K562 (cell line): ENCODE measurements around the gene CALU. TPM values are rescaled to one million over a fixed set of nuclear protein-coding genes. Genes with fewer than 3 reads are reported as not detected.

ENCODE experiments used
- ATAC-seq: fragments of 200-7000 bp; cut with Tn5 transposase; 3 replicates; pipeline ENCODE4 v1.9.1; 2020; ENCODE audit warnings: moderate library complexity
- BruUV-seq: library from RNA; stranded (reverse); fragments of 400-500 nt; replicated peaks from 2 replicates; lab custom pipeline; 2021; lab: Mats Ljungman, UMichigan
- CTCF ChIA-PET: fragments of 300-600 bp; formaldehyde crosslinking; extraction: SDS; loops from one replicate; lab custom pipeline; 2021; ENCODE audit warnings: low intra/inter-chr PET ratio; lab: Yijun Ruan, JAX
- POLR2A ChIA-PET: fragments of 300-600, 350-650 bp; sonication (Branson Sonifier 250); formaldehyde crosslinking; extraction: SDS; loops from one replicate; lab custom pipeline; 2021; ENCODE audit warnings: antibody characterized with exemption, inconsistent platforms; lab: Yijun Ruan, JAX
- DNase-seq, 4 experiments: peaks; one replicate each; pipeline versions ENCODE4 v3.0.0 to v3.0.0-alpha.2; 2011 to 2018; ENCODE audit warnings: low spot score in 3 of 4, mixed read lengths in 3 of 4; ENCODE audit errors: extremely low read depth in 1 of 4
- FAIRE-seq: peaks from 2 replicates; lab custom pipeline; 2011; peaks lifted over from hg19 to GRCh38; lab: Jason Lieb, UNC
- H2AFZ ChIP-seq: 2 replicates; pipeline ENCODE4 v1.6.0; 2011; ENCODE audit warnings: low read depth, low read length, control low read depth, inconsistent platforms
- H3K27ac ChIP-seq: fragments of 200-600 bp; 3 replicates; pipeline ENCODE4 v1.8.0; 2011; ENCODE audit warnings: low read depth, mild to moderate bottlenecking, control low read depth, inconsistent platforms, low read length, moderate library complexity, mixed read lengths; ENCODE audit errors: extremely low read depth
- H3K27me3 ChIP-seq, 2 experiments: fragments of 300-600 bp in 1 of 2; 2 replicates in 1 of 2; 3 replicates in 1 of 2; pipeline versions ENCODE4 v1.6.0 to v1.8.0; 2011; ENCODE audit warnings: inconsistent platforms in 2 of 2, low read length in 2 of 2, mild to moderate bottlenecking in 1 of 2, mixed read lengths in 1 of 2, moderate library complexity in 1 of 2; ENCODE audit not compliant: control insufficient read depth in 2 of 2, insufficient read depth in 2 of 2
- H3K36me3 ChIP-seq: fragments of 300-600 bp; 3 replicates; pipeline ENCODE4 v1.8.0; 2011; ENCODE audit warnings: mild to moderate bottlenecking, low read length, inconsistent platforms; ENCODE audit not compliant: control insufficient read depth, insufficient read depth
- H3K4me1 ChIP-seq, 2 experiments: fragments of 200-600 bp in 1 of 2; replicated peaks in 1 of 2; 2 replicates in 1 of 2; 3 replicates in 1 of 2; pipeline versions ENCODE4 v1.5.1 to v1.8.0; 2011; ENCODE audit warnings: inconsistent platforms in 2 of 2, low read length in 2 of 2, mild to moderate bottlenecking in 1 of 2, mixed read lengths in 1 of 2, moderate library complexity in 1 of 2; ENCODE audit not compliant: control insufficient read depth in 2 of 2, insufficient read depth in 2 of 2
- H3K4me2 ChIP-seq: 2 replicates; pipeline ENCODE4 v1.6.1; 2011; ENCODE audit warnings: low read length, control low read depth, inconsistent platforms, mixed read lengths; ENCODE audit not compliant: insufficient read depth
- H3K4me3 ChIP-seq: fragments of 200-600 bp; sonication (generic), shearing (Covaris generic); 2 replicates; pipeline ENCODE4 v1.5.1; 2016; ENCODE audit warnings: control low read depth, inconsistent platforms
- H3K79me2 ChIP-seq: fragments of 200-600 bp; 3 replicates; pipeline ENCODE4 v1.8.0; 2011; ENCODE audit warnings: low read length, inconsistent platforms; ENCODE audit not compliant: control insufficient read depth, insufficient read depth
- H3K9ac ChIP-seq, 2 experiments: 2 replicates each; pipeline versions ENCODE4 v1.6.0 to v1.6.1; 2011; ENCODE audit warnings: low read depth in 2 of 2, low read length in 2 of 2, control low read depth in 1 of 2, inconsistent platforms in 1 of 2, mild to moderate bottlenecking in 1 of 2, mixed read lengths in 1 of 2; ENCODE audit not compliant: insufficient read depth in 1 of 2
- H3K9me1 ChIP-seq: one replicate; pipeline ENCODE4 v1.6.0; 2011; ENCODE audit warnings: inconsistent platforms, mild to moderate bottlenecking, low read length, moderate library complexity; ENCODE audit not compliant: control insufficient read depth, insufficient read depth
- H3K9me3 ChIP-seq: replicated peaks from 2 replicates; pipeline ENCODE4 v1.5.1; 2011; ENCODE audit warnings: low read depth, low read length, inconsistent platforms; ENCODE audit not compliant: control insufficient read depth, insufficient read depth
- H4K20me1 ChIP-seq: replicated peaks from 2 replicates; pipeline ENCODE4 v1.6.1; 2011; ENCODE audit warnings: low read length, inconsistent platforms, mixed read lengths; ENCODE audit not compliant: control insufficient read depth, insufficient read depth
- AFF4 ChIP-seq: sonication (generic); formaldehyde crosslinking; IDR thresholded peaks from 2 replicates; pipeline ENCODE4 v1.8.0; 2023; ENCODE audit warnings: mild to moderate bottlenecking, missing genetic modification reagents
- ATF6 ChIP-seq: sonication (generic); formaldehyde crosslinking; IDR thresholded peaks from 2 replicates; pipeline ENCODE4 v1.4.0; 2020; ENCODE audit warnings: mild to moderate bottlenecking, missing genetic modification reagents
- BCOR ChIP-seq: fragments of 450-650 bp; IDR thresholded peaks from 2 replicates; pipeline ENCODE4 v1.6.1; 2016
- C11orf30 ChIP-seq: fragments of 450-650 bp; IDR thresholded peaks from 2 replicates; pipeline ENCODE4 v1.6.1; 2016; ENCODE audit warnings: low read depth, mild to moderate bottlenecking
- CREB1 ChIP-seq, 2 experiments: sonication (generic) in 1 of 2; formaldehyde crosslinking in 1 of 2; IDR thresholded peaks; 2 replicates each; pipeline versions ENCODE4 v1.6.1 to v1.8.0; 2012 to 2022; ENCODE audit warnings: inconsistent platforms in 1 of 2, mild to moderate bottlenecking in 1 of 2, missing genetic modification reagents in 1 of 2, moderate library complexity in 1 of 2
- GTF3C2 ChIP-seq: IDR thresholded peaks from 3 replicates; pipeline ENCODE4 v1.6.1; 2011; ENCODE audit warnings: borderline replicate concordance, mild to moderate bottlenecking, moderate library complexity; ENCODE audit not compliant: insufficient read length; ENCODE audit errors: extremely low read depth
- HES1 ChIP-seq: fragments of 450-650 bp; IDR thresholded peaks from 2 replicates; pipeline ENCODE4 v1.6.1; 2016; ENCODE audit warnings: low read depth, mild to moderate bottlenecking, moderate library complexity
- HNRNPL ChIP-seq: fragments of 200-400 bp; formaldehyde crosslinking; IDR thresholded peaks from 2 replicates; pipeline ENCODE4 v1.6.1; 2017; ENCODE audit warnings: low read depth, mild to moderate bottlenecking, low read length
- HNRNPLL ChIP-seq: fragments of 200-400 bp; formaldehyde crosslinking; IDR thresholded peaks from 2 replicates; pipeline ENCODE4 v1.6.1; 2017; ENCODE audit warnings: low read length, low read depth, mild to moderate bottlenecking; ENCODE audit not compliant: poor library complexity, severe bottlenecking
- KDM1A ChIP-seq, 2 experiments: fragments of 450-650 bp; IDR thresholded peaks; 2 replicates each; pipeline ENCODE4 v1.6.1; 2016; ENCODE audit warnings: mild to moderate bottlenecking in 2 of 2
- RBM25 ChIP-seq: fragments of 200-400 bp; formaldehyde crosslinking; IDR thresholded peaks from 2 replicates; pipeline ENCODE4 v1.6.1; 2018; ENCODE audit warnings: low read length, low read depth, moderate library complexity; ENCODE audit not compliant: severe bottlenecking
- ZNF3 ChIP-seq: fragments of 250-450 bp; sonication (Bioruptor Pico); IDR thresholded peaks from 2 replicates; pipeline ENCODE4 v1.5.0; 2021; ENCODE audit warnings: mild to moderate bottlenecking, moderate library complexity
- ZNF316 ChIP-seq: fragments of 450-650 bp; IDR thresholded peaks from 2 replicates; pipeline ENCODE4 v1.6.1; 2016
- WGBS: fragments of 100-300 bp; shearing (Covaris generic); methylation state at CpG from one replicate; pipeline ENCODE4 v1.1.6; 2016; ENCODE audit warnings: low coverage, mixed read lengths; ENCODE audit not compliant: insufficient coverage; ENCODE audit errors: missing lambda C conversion rate; 5-methylcytosine and 5-hydroxymethylcytosine counted together
- in situ Hi-C: fragments of 300-500 bp; cut with MboI; formaldehyde crosslinking; loops from 4 replicates; pipeline ENCODE4 v1.15.0; 2018; ENCODE audit warnings: inconsistent platforms, mixed read lengths
- intact Hi-C: fragments of 100-400 bp; cut with micrococcal nuclease; formaldehyde crosslinking; loops from 2 replicates; pipeline ENCODE4 v1.14.2; 2022
- polyA plus RNA-seq, 8 experiments: library from polyadenylated mRNA; depleted of rRNA in 4 of 8; stranded (reverse) in 5 of 8; unstranded in 3 of 8; fragments of >200 nt; fragmentation: Nextera tagmentation in 2 of 8; fragmentation: Illumina TruSeq in 1 of 8; extraction: Ambion mirVana in 2 of 8; extraction: Trizol in 1 of 8; gene quantifications; 2 replicates each; pipeline versions ENCODE4 v1.2.1 to v1.2.3, GENCODE V29; 2011 to 2014; ENCODE audit warnings: inconsistent platforms in 1 of 8, missing spikeins in 1 of 8
- total RNA-seq, 7 experiments: library from RNA; depleted of rRNA in 6 of 7; stranded (reverse); fragments of >200 nt in 6 of 7; fragmentation: Illumina TruSeq in 2 of 7; extraction: Trizol in 2 of 7; gene quantifications; 2 replicates each; pipeline versions ENCODE4 v1.2.1 to v1.2.3, GENCODE V29; 2011 to 2021; ENCODE audit warnings: low replicate concordance in 1 of 7

CALU gene
- total and polyA plus RNA-seq, 9 of the 15 experiments (the other 6 are each of a cell fraction or from before 2014, with no cell fraction given) = 166 to 286 (median 215) TPM

- Histone ChIP-seq H3K36me3 (no peaks in the 10 kb centered on the region), H3K79me2 (no peaks in the 10 kb centered on the region), H2AFZ (peak overlapping the region; percentile 79), H3K4me2 (no peak overlapping the region), H3K9me3 (no peaks in the 10 kb centered on the region), H4K20me1 (no peaks in the 10 kb centered on the region), H3K9ac (no peak overlapping the region), H3K9me1 (no peaks in the 10 kb centered on the region), H3K4me1 (0 out of 5 replicates have a peak, but pooled peaks cover 0 to 4% of the 10 kb centered on the region in 2 experiments), H3K27ac (no peak overlapping the region), H3K4me3 (no peak overlapping the region), H3K27me3 (peaks cover 5 to 6% of the 10 kb centered on the region in 2 experiments; a peak in 1 of 5 replicates)
- BruUV-seq = no TSS peak
- ATAC-seq (no peak), DNase-seq (no peak), FAIRE-seq (no peak)
- POLR2A ChIA-PET = interaction anchor here (0.8 to 16.5 kb wide), 4 partner anchors 14 to 113 kb away, joined by 3 to 242 read pairs (median 4); partner anchors contain the start of gene CALU
- 29% methylated on average over 5 of the region's 5 CpGs for WGBS
- intact Hi-C loops (no loop called here), in situ Hi-C loops (no loop called here)
- CTCF ChIA-PET = interaction anchor here (1.2 kb wide), 1 partner anchor 156 kb away, joined by 4 read pairs; no protein-coding TSS in a partner anchor
- TF ChIP-seq GTF3C2 (no peak), ZNF316 (peak; percentile 37; the same call in 1 of the 2 replicates), C11orf30 (peak; percentile 30; the same call in 1 of the 2 replicates), HES1 (no peak), CREB1 (IDR thresholded peaks at IDR 0.05) (no peak), CREB1 (CRISPR knock-in tag; IDR thresholded peaks at IDR 0.05) (no peak), BCOR (peak; percentile 86), RBM25 (peak; percentile 85), ZNF3 (CRISPR knock-in tag) (no peak), KDM1A (IDR thresholded peaks at IDR 0.05) (0 out of 4 replicates have a peak, but pooled peaks have one; percentile 23 to 41), ATF6 (CRISPR knock-in tag) (no peak), HNRNPL (no peak), HNRNPLL (no peak), AFF4 (CRISPR knock-in tag) (no peak)
These were observed 14.4 kb upstream of the CALU start for GRCh38 chr7:128724743-128725142.
